Endothelial cell of umbilical vein (primary cell): Measurements from ENCODE around the gene HHIP. TPM values are rescaled to one million over a fixed set of nuclear protein-coding genes. Genes with fewer than 3 reads are reported as not detected.

Source experiments
- BruUV-seq: library from RNA; stranded (reverse); fragments of 400-500 nt; replicated peaks from 2 replicates; lab custom pipeline; 2021; lab: Mats Ljungman, UMichigan
- CTCF ChIA-PET: fragments of 300-600, 350-600 bp; sonication (Branson Sonifier 250); formaldehyde crosslinking; loops from one replicate; lab custom pipeline; 2021; ENCODE audit warnings: antibody characterized with exemption, inconsistent platforms; lab: Charles Lee
- POLR2A ChIA-PET: fragments of 300-600, 350-600 bp; sonication (Branson Sonifier 250); formaldehyde crosslinking; loops from one replicate; lab custom pipeline; 2021; ENCODE audit warnings: antibody characterized with exemption, inconsistent platforms; lab: Charles Lee
- DNase-seq: peaks from one replicate; pipeline ENCODE4 v3.0.0-alpha.2; 2011; ENCODE audit warnings: low read depth, low spot score
- FAIRE-seq: peaks from 2 replicates; lab custom pipeline; 2011; peaks lifted over from hg19 to GRCh38; lab: Jason Lieb, UNC
- H2AFZ ChIP-seq: 2 replicates; pipeline ENCODE4 v1.6.0; 2012; ENCODE audit warnings: low read depth, low read length, control low read depth, inconsistent platforms
- H3K27ac ChIP-seq: 2 replicates; pipeline ENCODE4 v1.5.1; 2011; ENCODE audit warnings: low read depth, mild to moderate bottlenecking, control low read depth, low read length, moderate library complexity; ENCODE audit not compliant: insufficient read depth
- H3K27me3 ChIP-seq, 2 experiments: 2 replicates each; pipeline versions ENCODE4 v1.6.0 to v1.6.1; 2011; ENCODE audit warnings: low read length in 2 of 2, mixed read lengths in 1 of 2; ENCODE audit not compliant: control insufficient read depth in 2 of 2, insufficient read depth in 2 of 2
- H3K36me3 ChIP-seq, 2 experiments: 2 replicates in 1 of 2; 3 replicates in 1 of 2; pipeline ENCODE4 v1.5.1; 2011; ENCODE audit warnings: low read length in 2 of 2, mild to moderate bottlenecking in 1 of 2, moderate library complexity in 1 of 2; ENCODE audit not compliant: control insufficient read depth in 2 of 2, insufficient read depth in 2 of 2; ENCODE audit errors: extremely low read depth in 1 of 2
- H3K4me1 ChIP-seq: 3 replicates; pipeline ENCODE4 v1.5.1; 2011; ENCODE audit warnings: mild to moderate bottlenecking, low read length; ENCODE audit not compliant: control insufficient read depth, insufficient read depth; ENCODE audit errors: extremely low read depth
- H3K4me2 ChIP-seq: 2 replicates; pipeline ENCODE4 v1.6.1; 2011; ENCODE audit warnings: low read length, control low read depth, mixed read lengths; ENCODE audit not compliant: insufficient read depth
- H3K4me3 ChIP-seq, 3 experiments: fragments of 200-600 bp in 1 of 3; sonication (generic), shearing (Covaris generic) in 1 of 3; replicated peaks in 1 of 3; 2 replicates each; pipeline ENCODE4 v1.5.1; 2011 to 2016; ENCODE audit warnings: control low read depth in 3 of 3, low read length in 3 of 3, mild to moderate bottlenecking in 2 of 3, inconsistent platforms in 1 of 3, low read depth in 1 of 3, moderate library complexity in 1 of 3; ENCODE audit not compliant: insufficient read depth in 1 of 3
- H3K79me2 ChIP-seq: 2 replicates; pipeline ENCODE4 v1.6.0; 2012; ENCODE audit warnings: low read length, inconsistent platforms; ENCODE audit not compliant: control insufficient read depth, insufficient read depth
- H3K9ac ChIP-seq: replicated peaks from 2 replicates; pipeline ENCODE3; 2011; ENCODE audit warnings: low read length, control low read depth; ENCODE audit not compliant: insufficient read depth; ENCODE audit errors: extremely low read depth
- H3K9me1 ChIP-seq: replicated peaks from 3 replicates; pipeline ENCODE4 v1.6.0; 2011; ENCODE audit warnings: mild to moderate bottlenecking, low read length; ENCODE audit not compliant: control insufficient read depth, insufficient read depth; ENCODE audit errors: extremely low read depth
- H3K9me3 ChIP-seq: replicated peaks from 2 replicates; pipeline ENCODE4 v1.5.1; 2012; ENCODE audit warnings: low read length, inconsistent platforms; ENCODE audit not compliant: control insufficient read depth, insufficient read depth
- H4K20me1 ChIP-seq: replicated peaks from 2 replicates; pipeline ENCODE3; 2011; ENCODE audit warnings: mild to moderate bottlenecking, low read length; ENCODE audit not compliant: control insufficient read depth, insufficient read depth; ENCODE audit errors: extremely low read depth
- CTCF ChIP-seq, 2 donors: IDR thresholded peaks; 1 replicate in 1 of 2; 2 replicates in 1 of 2; pipeline ENCODE4 v1.5.1; 2011; ENCODE audit warnings: low read length in 2 of 2, mild to moderate bottlenecking in 2 of 2, moderate library complexity in 2 of 2, control low read depth in 1 of 2, inconsistent platforms in 1 of 2, low read depth in 1 of 2; ENCODE audit not compliant: insufficient read depth in 1 of 2; ENCODE audit errors: extremely low read depth in 1 of 2
- EZH2 ChIP-seq: IDR thresholded peaks from 2 replicates; pipeline ENCODE4 v1.6.1; 2012; ENCODE audit warnings: borderline replicate concordance, low read depth, mild to moderate bottlenecking, moderate library complexity, low read length, inconsistent platforms; ENCODE audit not compliant: severe bottlenecking
- FOS ChIP-seq: IDR thresholded peaks from 2 replicates; pipeline ENCODE4 v1.6.1; 2011; ENCODE audit warnings: mild to moderate bottlenecking, low read length, moderate library complexity, borderline replicate concordance; ENCODE audit not compliant: insufficient read depth
- GATA2 ChIP-seq: IDR thresholded peaks from 2 replicates; pipeline ENCODE4 v1.7.0; 2011; ENCODE audit warnings: low read depth, mild to moderate bottlenecking, moderate library complexity, mixed read lengths, low read length; ENCODE audit not compliant: insufficient read length, insufficient read depth
- JUN ChIP-seq: IDR thresholded peaks from 2 replicates; pipeline ENCODE4 v1.6.1; 2011; ENCODE audit warnings: borderline replicate concordance, low read depth; ENCODE audit not compliant: insufficient read length, insufficient read depth
- MAX ChIP-seq: IDR thresholded peaks from 2 replicates; pipeline ENCODE4 v1.6.1; 2011; ENCODE audit not compliant: insufficient read depth, insufficient read length
- MYC ChIP-seq: IDR thresholded peaks from one replicate; pipeline ENCODE4 v1.6.1; 2011; ENCODE audit warnings: mild to moderate bottlenecking, low read depth, low read length
- POLR2A ChIP-seq: IDR thresholded peaks from 2 replicates; pipeline ENCODE4 v1.6.1; 2012; ENCODE audit warnings: low read depth, mild to moderate bottlenecking, control low read depth, low read length
- POLR2AphosphoS5 ChIP-seq: IDR thresholded peaks from 2 replicates; pipeline ENCODE4 v1.6.1; 2012; ENCODE audit warnings: low read depth, mild to moderate bottlenecking, control low read depth, low read length, moderate library complexity; ENCODE audit not compliant: insufficient read depth
- dilution Hi-C: fragments of 300-500 bp; cut with MboI; formaldehyde crosslinking; loops from one replicate; pipeline ENCODE4 v1.15.0; 2019; ENCODE audit warnings: low sequenced_read_pairs; ENCODE audit not compliant: extremely low pct_ligation_motif_present
- intact Hi-C: fragments of 100-400 bp; cut with micrococcal nuclease; formaldehyde crosslinking; loops from one replicate; pipeline ENCODE4 v1.10.0; 2022
- polyA plus RNA-seq, 4 experiments: library from polyadenylated mRNA; depleted of rRNA in 3 of 4; stranded (reverse) in 3 of 4; unstranded in 1 of 4; fragments of >200 nt; gene quantifications; 2 replicates each; pipeline versions ENCODE4 v1.2.1 to v1.2.3, GENCODE V29; 2011 to 2012; ENCODE audit warnings: missing spikeins in 1 of 4
- total RNA-seq: library from RNA; stranded (reverse); gene quantifications from 2 replicates; pipeline ENCODE4 v1.2.3, GENCODE V29; 2021

HHIP gene
- total and polyA plus RNA-seq, 2 donors (not counting 3 experiments of a cell fraction or from before 2014, with no cell fraction given), result 239 to 971 TPM

GRCh38 chr4:144650311-144651005 lies 4.5 kb downstream of the HHIP start:
- FAIRE-seq (no peak), DNase-seq (peak; percentile 45)
- intact Hi-C loops, result no loop called here
- no peak for TF ChIP-seq EZH2
- TF ChIP-seq CTCF (IDR thresholded peaks at IDR 0.05; ENCODE audit: extremely low read depth in 1 of 2, insufficient read depth in 1 of 2, low read depth in 1 of 2, low read length in 2 of 2), result no peak
- TF ChIP-seq FOS, result no peak
- TF ChIP-seq POLR2A, result no peak
- TF ChIP-seq MAX, result no peak
- no peak for TF ChIP-seq JUN
- no peak for TF ChIP-seq MYC
- no peak for TF ChIP-seq GATA2
- TF ChIP-seq POLR2AphosphoS5, result no peak
- H3K4me3 ChIP-seq, result peak overlapping the region; percentile 62 to 100 (median 100)
- H3K27ac ChIP-seq, result peak overlapping the region; percentile 95
- H3K4me2 ChIP-seq, result peak overlapping the region; percentile 99
- peaks cover 26% of the 10 kb centered on the region for H4K20me1 ChIP-seq
- H3K27me3 ChIP-seq, result no peaks in the 10 kb centered on the region
- H3K9me3 ChIP-seq, result no peaks in the 10 kb centered on the region
- H2AFZ ChIP-seq, result no peak overlapping the region
- dilution Hi-C loops, result no loop called here
- H3K9me1 ChIP-seq, result peaks cover 5% of the 10 kb centered on the region
- peaks cover 98% of the 10 kb centered on the region for H3K79me2 ChIP-seq
- BruUV-seq, result no TSS peak
- peak overlapping the region; percentile 97 for H3K9ac ChIP-seq
- ChIA-PET POLR2A (no interaction called here), CTCF (interaction anchor here (0.9 to 3.9 kb wide), 11 partner anchors 11 to 479 kb away, joined by 3 to 18 read pairs (median 5); no protein-coding TSS in a partner anchor)
- H3K36me3 ChIP-seq, result peaks cover 5 to 50% of the 10 kb centered on the region in 2 experiments
- peaks cover 39% of the 10 kb centered on the region for H3K4me1 ChIP-seq
